IPS-NIHi11 (cell line): ENCODE results near the gene PLCD4.

Experiments used
- DNase-seq: peaks from one replicate; pipeline ENCODE4 v3.0.0; 2012; ENCODE audit warnings: mixed read lengths, low spot score

Gene PLCD4

DNA sequence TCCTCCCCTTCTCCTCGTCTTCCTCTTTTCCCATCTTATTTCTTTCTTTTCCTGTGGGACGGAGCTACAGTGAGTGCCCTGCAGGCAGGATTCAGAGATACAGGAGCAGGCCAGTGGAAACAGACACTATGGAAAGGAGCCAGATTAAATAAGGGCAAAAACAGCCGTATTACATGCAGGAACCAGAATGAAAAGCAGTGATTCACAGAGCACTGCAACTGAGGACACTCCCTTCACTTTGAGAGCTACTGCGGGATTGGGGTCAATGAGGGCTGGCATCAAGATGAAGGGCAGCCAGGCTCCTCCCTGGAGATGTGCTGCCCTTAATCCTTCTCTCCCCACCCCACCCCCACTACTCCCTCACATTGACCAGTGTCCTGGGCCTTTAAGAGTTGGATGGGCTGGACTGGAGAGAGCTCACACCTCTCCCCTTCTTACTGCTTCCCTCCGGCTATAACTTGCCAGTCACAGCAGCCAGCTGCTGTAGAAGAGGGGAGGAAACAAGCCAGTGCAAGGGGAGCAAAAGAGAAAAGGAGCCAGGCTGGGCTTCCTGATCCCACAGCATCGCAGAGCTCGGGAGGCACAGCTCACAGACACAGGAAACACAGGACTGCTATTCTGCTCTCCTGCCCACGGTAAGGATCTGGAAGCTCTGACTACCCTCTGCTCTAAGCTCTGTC is at the start of gene PLCD4:
PLCD4 (plus strand) TSS at position 464 of the 680 bp plus-strand sequence. CDS start 7,841 bp downstream, outside the sequence.
- peak; percentile 36 for DNase-seq

DNA sequence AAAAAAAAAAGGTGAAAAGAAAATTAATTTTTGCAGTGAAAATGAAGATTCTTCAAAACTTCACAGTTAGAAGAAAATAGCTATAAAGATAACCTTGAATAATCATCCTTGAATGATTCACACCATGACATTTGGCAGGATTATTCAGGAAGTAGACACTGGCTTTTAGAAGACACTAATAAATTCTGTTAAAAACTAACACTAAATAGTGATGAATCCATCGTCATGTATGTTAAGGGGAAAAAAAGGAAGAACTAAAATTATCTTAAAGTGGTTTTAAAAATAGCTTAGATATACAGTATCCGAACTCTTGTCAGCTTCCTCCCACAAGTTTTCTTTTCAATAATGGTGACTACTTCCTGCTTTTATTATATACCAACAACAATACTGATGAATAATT is 49.8 kb upstream of the PLCD4 start:
- no peak for DNase-seq

DNA sequence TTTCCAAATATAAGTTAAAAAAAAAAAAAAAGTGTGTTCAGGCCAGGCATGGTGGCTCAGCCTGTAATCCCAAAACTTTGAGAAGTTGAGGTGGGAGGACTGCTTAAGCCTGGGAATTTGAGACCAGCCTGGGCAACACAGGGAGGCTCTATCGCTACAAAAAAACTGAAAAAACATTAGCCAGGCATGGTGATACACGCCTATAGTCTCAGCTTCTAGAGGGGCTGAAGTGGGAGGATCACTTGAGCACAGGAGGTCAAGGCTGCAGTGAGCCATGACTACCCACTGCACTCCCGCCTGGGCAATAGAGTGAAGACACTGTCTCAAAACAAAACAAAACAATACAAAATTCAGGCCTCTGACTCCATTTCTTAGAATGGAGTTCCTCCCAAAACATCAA is 48.7 kb upstream of the PLCD4 start:
- no peak for DNase-seq

DNA sequence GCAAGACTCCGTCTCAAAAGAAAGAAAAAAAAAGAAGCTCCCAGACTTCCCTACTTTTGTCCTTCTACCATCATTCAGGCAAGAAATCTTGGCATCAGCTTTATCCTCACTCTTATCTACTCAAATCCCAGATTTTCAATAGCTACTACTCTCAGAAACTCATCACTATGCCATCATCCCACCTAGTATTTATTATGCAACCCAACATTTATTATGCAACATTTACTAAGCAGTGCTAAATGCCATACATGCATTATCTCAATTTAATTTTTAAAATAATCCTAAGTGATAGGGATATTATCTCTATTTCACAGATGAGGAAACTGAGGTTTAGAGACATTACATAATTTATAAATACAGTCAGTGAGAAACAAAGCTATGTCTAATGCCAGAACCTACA is 43.6 kb upstream of the PLCD4 start:
- DNase-seq = no peak

DNA sequence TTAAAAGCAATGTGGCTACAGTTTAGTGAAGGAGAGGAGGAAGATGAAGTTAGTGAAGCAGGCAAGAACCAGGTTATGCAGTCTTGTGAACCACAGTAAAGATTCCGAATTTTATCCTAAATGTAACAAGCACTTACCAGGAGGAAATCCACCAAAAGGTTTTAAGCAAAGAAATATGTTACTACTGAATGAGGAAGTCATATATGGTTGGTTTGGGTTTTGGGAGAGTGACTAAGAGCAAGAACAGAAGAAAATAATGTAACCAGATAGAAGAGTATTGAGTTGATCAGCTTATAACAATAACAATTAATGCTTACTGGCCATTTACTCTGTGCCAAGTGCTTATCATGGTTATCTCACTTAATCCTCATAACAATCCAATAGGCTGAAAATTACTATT is 41.4 kb upstream of the PLCD4 start:
- no peak for DNase-seq

DNA sequence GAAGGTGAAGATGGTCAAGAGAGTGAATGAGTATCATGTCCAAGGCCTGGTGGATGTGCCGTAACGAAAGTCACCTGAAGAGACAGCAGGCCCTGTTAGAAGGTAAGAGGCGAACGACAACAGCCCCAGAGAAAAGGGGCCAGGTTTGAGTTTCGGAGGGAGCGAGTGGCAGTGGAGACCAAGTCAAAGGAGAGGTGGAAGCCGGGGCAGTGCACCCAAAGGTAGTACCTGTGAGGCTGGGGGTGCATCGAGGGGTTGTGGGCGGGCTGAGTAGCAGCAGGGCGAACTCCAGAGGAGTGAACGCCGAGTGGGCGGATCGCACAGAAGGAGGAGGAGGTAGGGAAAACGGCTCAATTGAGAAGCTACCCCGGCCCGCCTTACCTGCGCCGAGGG is 39.9 kb upstream of the PLCD4 start:
- DNase-seq = no peak

DNA sequence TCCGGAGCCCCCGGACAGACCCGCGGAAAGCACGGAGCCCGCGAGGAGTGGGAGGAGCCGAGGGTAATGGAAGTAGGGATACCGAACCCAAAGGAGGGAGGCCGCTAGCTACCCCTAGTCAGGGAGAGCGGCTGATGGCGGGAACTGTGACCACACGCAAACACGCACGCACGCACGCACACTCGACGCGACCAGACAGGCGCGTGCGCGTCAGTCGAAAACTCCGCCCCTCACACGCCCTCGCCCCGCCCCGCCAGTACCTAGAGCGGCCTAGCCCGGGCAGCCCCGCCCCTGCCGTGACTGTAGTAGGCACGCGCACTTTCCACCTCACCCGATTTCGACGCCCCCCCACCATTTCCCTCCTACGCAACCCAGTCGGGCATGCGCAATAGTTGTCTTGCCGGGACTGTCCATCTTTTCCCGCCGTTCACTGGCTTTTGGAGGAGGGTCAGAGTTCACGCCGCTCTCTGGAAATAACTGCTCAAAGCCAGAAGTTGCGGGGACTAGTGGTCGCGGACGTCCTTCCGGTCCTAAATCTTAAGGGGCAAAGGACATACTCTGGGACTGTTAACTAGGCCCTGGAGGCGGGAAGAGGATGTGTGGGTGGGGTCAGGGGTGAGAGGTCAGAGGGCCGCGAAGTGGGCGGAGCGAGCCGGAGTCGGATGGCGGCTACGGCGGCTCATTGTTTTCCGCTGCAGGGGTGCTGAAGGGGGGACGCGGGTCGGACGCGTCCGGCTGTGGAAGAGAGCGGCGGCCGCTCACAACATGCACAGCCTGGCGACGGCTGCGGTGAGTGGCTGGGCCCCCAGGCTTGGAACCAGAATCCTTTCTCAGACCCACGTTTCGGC is 39.3 kb upstream of the PLCD4 start, which contains the start of the genes CNOT9 and USP37:
CNOT9 (plus strand) TSS at position 650 of the 848 bp plus-strand sequence; CDS start at position 766, 116 bp downstream.
USP37 (minus strand) TSS at position 162 of the 848 bp plus-strand sequence. CDS start 9,698 bp downstream, outside the sequence.
- peak; percentile 96 for DNase-seq

DNA sequence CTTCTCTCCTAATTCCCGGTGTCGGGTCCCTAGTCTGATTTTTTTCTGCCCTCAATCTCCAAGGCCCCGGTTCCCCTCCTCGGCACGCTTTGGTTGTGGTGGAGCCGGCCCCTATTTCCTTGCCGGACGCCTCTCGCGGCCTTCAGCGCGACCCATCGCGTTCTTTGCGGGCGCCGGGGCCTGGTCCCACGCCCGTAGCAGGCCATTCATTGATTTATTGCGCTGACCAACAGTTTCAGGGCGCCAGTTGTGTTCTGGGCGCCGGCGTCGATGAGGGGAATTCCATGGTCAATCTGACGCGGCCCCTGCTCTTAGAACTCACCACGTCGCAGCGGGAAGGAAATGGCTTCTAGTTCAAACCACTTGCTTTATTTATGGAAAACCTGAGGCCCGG is 38.7 kb upstream of the PLCD4 start:
- DNase-seq = peak; percentile 54

DNA sequence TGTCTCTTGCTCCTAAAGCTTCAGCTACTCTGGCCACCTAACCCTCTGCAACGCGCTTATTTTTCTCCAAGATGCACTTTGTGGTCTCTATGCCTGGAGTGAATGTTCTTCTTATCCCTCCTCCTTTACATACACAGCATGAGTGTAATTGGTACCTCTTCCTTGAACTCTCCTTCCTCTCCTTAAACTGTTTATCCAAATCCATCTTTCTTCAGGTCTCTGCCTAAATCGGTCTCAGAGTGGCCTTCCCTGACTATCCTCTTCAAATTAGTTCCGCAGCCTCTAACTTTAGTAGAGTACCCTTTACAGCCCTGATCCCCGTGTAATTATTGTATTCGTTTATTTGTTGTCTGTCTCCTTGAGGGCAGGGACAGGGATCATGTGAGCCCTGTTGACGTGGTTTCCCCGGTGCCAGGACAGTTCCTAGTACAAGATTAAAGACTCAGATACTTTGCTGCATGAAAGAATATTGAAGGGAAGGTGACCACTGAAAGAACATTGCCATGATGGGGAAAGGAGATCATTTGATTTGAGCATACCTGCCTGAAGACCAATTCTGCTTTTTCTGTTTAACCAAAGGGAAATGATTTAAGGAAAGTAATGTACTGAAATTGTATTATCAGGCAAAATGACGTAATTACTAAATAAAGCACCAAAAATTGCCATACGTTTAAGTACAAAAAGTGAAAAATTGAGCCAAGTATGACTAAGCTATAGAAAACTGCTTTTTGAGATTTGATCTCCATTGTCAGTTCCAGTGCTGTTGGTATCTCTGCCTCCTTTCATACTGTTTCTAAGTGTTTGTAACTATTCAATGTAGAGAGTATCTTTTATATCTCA is 37.8 kb upstream of the PLCD4 start:
- no peak for DNase-seq

DNA sequence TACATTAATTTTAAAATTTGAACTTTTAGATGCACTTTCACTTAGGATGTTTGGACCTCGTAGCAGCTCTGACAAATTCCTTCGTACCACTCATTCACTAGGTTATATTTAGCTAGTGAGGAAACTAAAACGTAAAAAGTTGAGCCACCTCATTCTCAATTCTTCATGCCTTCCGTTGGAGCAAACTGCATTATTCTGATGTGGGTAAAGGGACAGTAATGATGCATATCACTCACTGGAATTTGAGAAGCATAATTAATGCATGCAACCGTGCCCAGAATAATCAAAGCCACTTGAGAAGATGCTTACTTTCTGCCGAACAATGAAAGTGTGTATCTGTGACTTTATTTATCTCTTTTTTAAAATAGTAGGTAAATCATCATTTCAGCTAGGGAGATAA is 36.8 kb upstream of the PLCD4 start:
- DNase-seq = no peak

DNA sequence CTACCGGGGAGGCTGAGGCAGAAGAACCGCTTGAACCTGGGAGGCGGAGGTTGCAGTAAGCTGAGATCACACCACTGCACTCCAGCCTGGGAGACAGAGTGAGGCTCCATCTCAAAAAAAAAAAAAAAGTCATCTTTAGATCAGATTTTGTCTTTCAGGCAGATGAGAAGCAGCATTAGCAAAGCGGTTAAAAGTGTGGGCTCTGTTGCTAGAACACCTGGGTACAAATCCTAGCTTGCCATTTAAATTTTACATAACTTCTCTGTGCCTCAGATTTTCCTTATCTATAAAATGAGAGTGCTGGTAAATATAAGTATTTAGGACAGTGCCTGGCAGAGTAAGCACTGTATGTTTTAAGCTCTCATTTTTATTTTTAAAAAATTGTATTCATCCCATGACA is 30.8 kb upstream of the PLCD4 start:
- DNase-seq = no peak

DNA sequence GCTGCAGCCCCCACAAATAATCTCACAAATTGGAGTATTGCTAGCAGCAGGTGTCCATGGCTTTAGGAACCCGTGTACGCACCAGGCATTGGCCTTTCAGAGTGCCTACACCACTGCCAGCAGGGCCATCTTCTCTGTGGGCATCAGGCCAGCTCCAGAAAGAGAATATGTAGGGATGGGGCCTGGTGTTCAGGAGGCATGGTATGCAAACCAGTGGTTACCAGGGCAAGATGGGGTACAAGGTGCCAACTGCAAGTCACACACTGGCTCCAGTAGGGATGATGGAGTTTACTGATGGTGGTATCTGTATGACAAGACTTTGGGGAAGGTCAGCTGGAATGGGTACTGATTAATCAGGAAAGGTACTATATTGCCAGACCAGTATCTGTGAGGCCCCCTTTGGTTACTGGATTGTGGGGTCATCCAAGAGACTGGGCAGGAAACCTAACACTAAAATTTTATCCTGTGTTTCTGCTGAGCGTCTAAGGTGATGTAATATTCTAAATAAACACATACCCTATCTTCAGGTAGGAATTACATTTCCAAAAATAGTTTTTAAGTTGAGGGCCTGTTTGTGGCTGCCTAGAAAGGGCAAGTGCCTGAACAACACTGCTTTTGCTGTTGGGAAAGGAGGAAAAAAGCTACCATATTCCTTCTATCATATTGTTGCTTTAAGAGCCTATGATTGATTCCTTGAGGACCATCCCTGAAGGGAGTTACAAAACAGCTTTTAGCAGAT is 30.0 kb upstream of the PLCD4 start:
- DNase-seq = no peak

DNA sequence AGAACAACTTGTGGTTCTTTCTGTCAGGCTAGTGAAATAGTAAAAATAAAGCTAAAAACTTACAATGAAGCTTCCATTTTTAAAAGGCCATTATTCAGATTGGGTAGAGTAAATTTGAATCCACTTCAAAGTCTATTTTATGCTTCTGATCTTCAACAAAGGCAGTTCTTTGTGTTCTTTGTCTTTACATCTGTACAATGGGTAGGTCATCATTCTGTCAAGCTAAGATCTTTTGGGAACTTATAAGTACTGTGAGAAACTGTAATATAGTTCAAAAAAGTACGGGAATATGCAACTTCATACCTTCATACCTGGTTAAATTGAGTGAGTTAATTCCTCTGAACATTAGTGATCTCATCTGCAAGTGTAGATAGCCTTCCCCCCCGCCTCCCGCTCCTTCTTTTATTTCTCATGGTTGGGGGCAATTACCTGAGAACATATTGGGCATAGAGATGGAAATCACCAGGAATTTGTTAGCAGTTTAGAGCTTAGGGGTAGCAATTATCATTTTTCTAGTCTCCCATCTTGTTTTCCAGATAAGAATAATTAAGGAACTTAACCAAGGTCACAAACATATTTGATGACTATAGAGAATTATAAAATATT is 29.3 kb upstream of the PLCD4 start:
- no peak for DNase-seq

DNA sequence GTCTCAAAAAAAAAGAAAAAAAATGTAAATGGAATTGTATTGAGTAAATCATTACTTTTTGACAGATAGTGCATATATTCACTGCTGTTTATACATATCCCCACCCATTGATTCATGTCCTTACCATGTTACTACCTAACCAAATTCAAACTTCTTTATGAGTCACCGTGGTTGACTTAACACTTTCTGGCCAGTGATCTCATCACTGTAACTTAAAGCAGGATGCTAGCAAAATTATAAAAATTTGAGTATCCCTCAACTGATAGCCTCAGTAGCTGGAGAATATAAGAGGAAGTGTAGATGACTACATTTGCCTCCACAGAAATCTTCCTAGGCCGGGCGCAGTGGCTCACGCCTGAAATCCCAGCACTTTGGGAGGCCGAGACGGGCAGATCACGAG is 25.6 kb upstream of the PLCD4 start:
- no peak for DNase-seq

DNA sequence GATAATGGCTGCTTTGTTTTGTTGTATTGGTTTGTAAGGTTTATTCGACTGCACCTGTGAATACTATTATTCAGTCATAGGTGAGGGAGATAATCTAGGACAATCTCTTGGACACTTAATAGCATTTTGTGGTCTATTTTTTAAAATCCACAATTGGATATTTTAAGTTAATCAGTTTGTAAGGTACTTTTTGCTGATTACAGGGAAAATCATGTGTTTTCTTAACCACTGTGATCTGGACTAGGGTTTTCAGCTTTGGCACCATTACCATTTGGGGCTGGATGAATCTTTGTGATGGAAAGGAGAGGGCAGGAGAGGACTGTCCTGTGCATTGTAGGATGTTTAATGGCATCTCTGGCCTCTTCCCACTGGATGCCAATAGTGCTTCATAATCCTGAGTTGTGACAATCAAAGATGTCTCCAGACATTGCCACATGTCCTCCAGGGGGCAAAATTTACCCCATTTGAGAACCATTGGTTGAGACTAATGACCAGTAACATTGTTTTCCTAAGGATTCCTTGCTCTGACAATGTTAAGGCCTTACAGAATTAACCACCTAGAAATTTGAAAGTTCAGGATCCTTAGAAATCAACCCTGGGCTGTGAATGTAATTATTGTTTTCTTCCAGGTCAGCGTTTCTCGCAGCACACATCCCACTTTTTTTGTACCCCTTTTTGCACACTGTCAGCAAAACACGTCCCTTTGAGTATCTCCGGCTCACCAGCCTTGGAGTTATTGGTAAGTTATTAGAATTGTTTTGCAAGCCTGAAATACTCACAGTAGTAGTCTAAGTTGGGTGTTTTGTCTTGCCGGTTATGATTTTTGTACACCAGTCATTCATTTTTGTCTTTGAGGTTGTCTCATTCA is 23.5 kb upstream of the PLCD4 start:
- DNase-seq = no peak

DNA sequence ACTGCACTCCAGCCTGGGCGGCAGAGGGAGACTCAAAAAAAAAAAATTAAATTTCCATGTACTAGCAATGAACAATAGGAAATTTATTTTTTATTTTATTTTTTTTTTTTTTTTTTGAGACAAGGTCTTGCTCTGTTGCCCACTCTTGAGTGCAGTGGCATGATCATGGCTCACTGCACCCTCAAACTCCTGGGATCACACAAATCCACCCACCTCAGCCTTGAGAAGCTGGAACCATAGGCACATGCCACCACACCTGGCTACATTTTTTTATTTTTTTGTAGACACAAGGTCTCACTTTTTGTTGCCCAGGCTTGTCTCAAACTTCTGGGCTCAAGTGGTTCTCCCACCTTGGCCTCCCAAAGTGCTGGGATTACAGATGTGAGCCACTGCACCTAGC is 22.2 kb upstream of the PLCD4 start:
- DNase-seq = no peak

DNA sequence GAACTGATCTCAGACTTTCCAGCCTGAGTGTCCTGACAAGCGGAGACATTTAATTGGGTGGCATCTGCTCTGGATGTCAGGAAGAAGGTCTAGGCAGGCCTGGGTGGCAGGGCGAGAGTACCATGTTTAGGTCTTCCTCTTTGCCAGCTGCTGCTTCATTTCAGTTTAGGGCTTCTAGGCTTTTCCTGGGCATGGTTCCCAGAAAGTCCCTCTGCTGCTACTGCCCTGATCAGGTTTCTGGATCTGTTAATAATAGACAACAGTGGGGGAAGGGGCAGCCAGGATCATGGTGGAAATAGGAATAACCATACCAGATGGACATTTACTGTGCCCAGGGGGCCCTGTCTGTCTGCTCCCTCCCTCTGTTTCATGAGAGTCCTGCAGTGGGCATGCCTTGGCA is 2.3 kb upstream of the PLCD4 start:
- DNase-seq = no peak

DNA sequence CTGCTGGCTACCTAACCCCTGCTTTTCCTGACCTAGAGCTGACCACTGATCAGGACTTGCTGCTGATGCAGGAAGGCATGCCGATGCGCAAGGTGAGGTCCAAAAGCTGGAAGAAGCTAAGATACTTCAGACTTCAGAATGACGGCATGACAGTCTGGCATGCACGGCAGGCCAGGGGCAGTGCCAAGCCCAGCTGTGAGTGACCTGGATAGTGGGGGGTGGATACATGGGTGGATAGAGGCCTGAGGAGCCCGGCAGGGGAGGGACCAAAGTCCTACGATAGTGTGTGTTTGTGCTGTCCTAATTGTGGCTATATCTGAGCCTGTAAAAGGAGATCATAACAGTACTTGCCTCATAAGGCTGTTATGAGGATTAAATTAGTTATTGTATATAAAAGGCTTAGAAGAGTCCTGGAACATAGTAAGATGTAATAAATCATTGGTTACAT is 8.2 kb downstream of the PLCD4 start:
- no peak for DNase-seq

DNA sequence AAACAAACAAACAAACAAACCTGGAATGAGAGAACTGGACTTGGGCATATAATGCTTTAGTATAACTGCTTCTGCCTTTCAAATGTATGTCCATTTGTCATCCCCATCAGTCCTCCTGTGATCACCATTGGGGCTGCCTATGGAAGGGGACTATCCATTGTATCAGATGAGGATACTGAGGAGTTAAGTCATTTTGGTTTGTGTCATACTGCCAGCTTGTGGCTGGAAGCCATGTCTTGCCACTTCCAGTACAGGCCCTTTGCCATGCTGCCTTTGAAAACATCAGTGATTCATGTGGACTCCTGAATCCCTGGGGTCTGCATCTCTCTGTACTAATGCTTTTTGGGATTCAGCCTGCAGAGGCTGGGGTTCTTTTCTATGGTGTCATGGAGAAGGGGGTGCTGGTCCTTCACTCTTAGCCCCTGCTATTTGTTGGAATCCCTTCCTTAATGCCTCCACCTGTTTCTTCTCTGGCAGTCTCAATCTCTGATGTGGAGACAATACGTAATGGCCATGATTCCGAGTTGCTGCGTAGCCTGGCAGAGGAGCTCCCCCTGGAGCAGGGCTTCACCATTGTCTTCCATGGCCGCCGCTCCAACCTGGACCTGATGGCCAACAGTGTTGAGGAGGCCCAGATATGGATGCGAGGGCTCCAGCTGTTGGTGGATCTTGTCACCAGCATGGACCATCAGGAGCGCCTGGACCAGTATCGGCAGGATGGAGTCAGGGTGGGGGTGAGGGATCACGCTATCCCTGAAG is 10.6 kb downstream of the PLCD4 start:
- no peak for DNase-seq
